Smooth muscle cell (in vitro differentiated cells): ENCODE data around the gene C4orf51. TPM values are rescaled to one million over a fixed set of nuclear protein-coding genes. Genes with fewer than 3 reads are reported as not detected.

Source experiments
- DNase-seq: peaks from one replicate; lab custom pipeline; 2025; ENCODE audit not compliant: unreplicated experiment; lab: John Stamatoyannopoulos, UW
- H2AFZ ChIP-seq: fragments of 200-600 bp; sonication (generic); 2 replicates; pipeline ENCODE4 v1.6.0; 2016; ENCODE audit warnings: antibody characterized with exemption, low read depth, mild to moderate bottlenecking
- H3F3A ChIP-seq: fragments of 200-600 bp; sonication (generic); 2 replicates; pipeline ENCODE4 v1.6.0; 2017; ENCODE audit warnings: antibody characterized with exemption, low read depth
- H3K27ac ChIP-seq: fragments of 200-600 bp; sonication (generic); 2 replicates; pipeline ENCODE4 v1.5.1; 2016; ENCODE audit warnings: low read depth, mild to moderate bottlenecking
- H3K27me3 ChIP-seq: fragments of 200-600 bp; sonication (generic); 2 replicates; pipeline ENCODE4 v1.6.1; 2016; ENCODE audit warnings: low read depth, mild to moderate bottlenecking
- H3K36me3 ChIP-seq: fragments of 200-600 bp; sonication (generic); 2 replicates; pipeline ENCODE4 v1.5.1; 2016; ENCODE audit warnings: low read depth
- H3K4me1 ChIP-seq: fragments of 200-600 bp; sonication (generic); 2 replicates; pipeline ENCODE4 v1.5.1; 2016; ENCODE audit warnings: low read depth
- H3K4me2 ChIP-seq: fragments of 200-600 bp; sonication (generic); 2 replicates; pipeline ENCODE4 v1.6.0; 2016; ENCODE audit warnings: mild to moderate bottlenecking
- H3K4me3 ChIP-seq: fragments of 200-600 bp; sonication (generic); 2 replicates; pipeline ENCODE4 v1.5.1; 2016; ENCODE audit warnings: mild to moderate bottlenecking
- H3K79me2 ChIP-seq: fragments of 200-600 bp; sonication (generic); 2 replicates; pipeline ENCODE4 v1.6.0; 2016; ENCODE audit warnings: low read depth, mild to moderate bottlenecking
- H3K9ac ChIP-seq: fragments of 200-600 bp; sonication (generic); 2 replicates; pipeline ENCODE4 v1.6.0; 2016; ENCODE audit warnings: low read depth
- H3K9me3 ChIP-seq: fragments of 200-600 bp; sonication (generic); replicated peaks from 2 replicates; pipeline ENCODE4 v1.5.1; 2016; ENCODE audit warnings: low read depth
- H4K20me1 ChIP-seq: fragments of 200-600 bp; sonication (generic); 2 replicates; pipeline ENCODE4 v1.6.0; 2016; ENCODE audit warnings: low read depth
- CTCF ChIP-seq: fragments of 200-600 bp; sonication (generic); IDR thresholded peaks from 2 replicates; pipeline ENCODE4 v1.5.1; 2017; ENCODE audit warnings: borderline replicate concordance, mild to moderate bottlenecking, antibody characterized with exemption; ENCODE audit not compliant: insufficient read depth, poor library complexity, severe bottlenecking
- WGBS: methylation state at CpG from one replicate; pipeline ENCODE4 v1.1.7; 2016; ENCODE audit warnings: low lambda C conversion rate; 5-methylcytosine and 5-hydroxymethylcytosine counted together
- polyA plus RNA-seq: library from polyadenylated mRNA; unstranded; fragments of >200 nt; fragmentation: Nextera tagmentation; extraction: Ambion mirVana; gene quantifications from 2 replicates; pipeline ENCODE4 v1.2.1, GENCODE V29; 2016
- total RNA-seq: library from RNA; depleted of rRNA; stranded (reverse); fragments of >200 nt; gene quantifications from 2 replicates; pipeline ENCODE4 v1.2.3, GENCODE V29; 2014

C4orf51 gene
- total and polyA plus RNA-seq, 2 experiments from 2014 or later, result not detected

- no peak overlapping the region for H2AFZ ChIP-seq
- no peak for DNase-seq
- no peaks in the 10 kb centered on the region for H3F3A ChIP-seq
- H3K4me3 ChIP-seq, result no peak overlapping the region
- 75% methylated on average over 3 of the region's 3 CpGs for WGBS
- no peaks in the 10 kb centered on the region for H4K20me1 ChIP-seq
- H3K9me3 ChIP-seq, result no peaks in the 10 kb centered on the region
- no peaks in the 10 kb centered on the region for H3K79me2 ChIP-seq
- H3K27me3 ChIP-seq, result no peaks in the 10 kb centered on the region
- no peak overlapping the region for H3K27ac ChIP-seq
- TF ChIP-seq CTCF, result no peak
- no peak overlapping the region for H3K4me2 ChIP-seq
- no peaks in the 10 kb centered on the region for H3K36me3 ChIP-seq
- H3K4me1 ChIP-seq, result no peaks in the 10 kb centered on the region
- no peak overlapping the region for H3K9ac ChIP-seq
These were observed 36.3 kb downstream of the C4orf51 start for GRCh38 chr4:145716200-145716599.

- Histone ChIP-seq H3K79me2 (no peaks in the 10 kb centered on the region), H3K4me3 (no peak overlapping the region), H3K9ac (no peak overlapping the region), H2AFZ (no peak overlapping the region), H3K9me3 (no peaks in the 10 kb centered on the region), H3K36me3 (no peaks in the 10 kb centered on the region), H3K4me1 (no peaks in the 10 kb centered on the region), H3K4me2 (no peak overlapping the region), H3K27me3 (no peaks in the 10 kb centered on the region), H4K20me1 (no peaks in the 10 kb centered on the region), H3F3A (no peaks in the 10 kb centered on the region), H3K27ac (no peak overlapping the region)
- WGBS, result 55% methylated on average over 1 of the region's 1 CpG
- no peak for TF ChIP-seq CTCF
- no peak for DNase-seq
These were observed 36.8 kb downstream of the C4orf51 start for GRCh38 chr4:145716661-145717200.

GRCh38 chr4:145719752-145720624 is 40.0 kb downstream of the C4orf51 start:
- Histone ChIP-seq H3K4me2 (no peak overlapping the region), H3K4me3 (no peak overlapping the region), H2AFZ (no peak overlapping the region), H3K27me3 (no peaks in the 10 kb centered on the region), H3K4me1 (no peaks in the 10 kb centered on the region), H3K27ac (no peak overlapping the region), H3K79me2 (no peaks in the 10 kb centered on the region), H4K20me1 (no peaks in the 10 kb centered on the region), H3K36me3 (no peaks in the 10 kb centered on the region), H3K9ac (no peak overlapping the region), H3F3A (no peaks in the 10 kb centered on the region), H3K9me3 (no peaks in the 10 kb centered on the region)
- DNase-seq, result no peak
- 81% methylated on average over 10 of the region's 10 CpGs for WGBS
- no peak for TF ChIP-seq CTCF
